Stimulated activated CD4-positive, alpha-beta T cell treated with anti-CD3 and anti-CD28 coated beads, Interleukin-15, amount 100 ng/mL, for 24 hours (primary cell): Measurements from ENCODE around the gene VWA5B2.

ENCODE experiments used
- DNase-seq: peaks from one replicate; pipeline ENCODE4 v3.0.0-alpha.2; 2020

The VWA5B2 gene

DNA sequence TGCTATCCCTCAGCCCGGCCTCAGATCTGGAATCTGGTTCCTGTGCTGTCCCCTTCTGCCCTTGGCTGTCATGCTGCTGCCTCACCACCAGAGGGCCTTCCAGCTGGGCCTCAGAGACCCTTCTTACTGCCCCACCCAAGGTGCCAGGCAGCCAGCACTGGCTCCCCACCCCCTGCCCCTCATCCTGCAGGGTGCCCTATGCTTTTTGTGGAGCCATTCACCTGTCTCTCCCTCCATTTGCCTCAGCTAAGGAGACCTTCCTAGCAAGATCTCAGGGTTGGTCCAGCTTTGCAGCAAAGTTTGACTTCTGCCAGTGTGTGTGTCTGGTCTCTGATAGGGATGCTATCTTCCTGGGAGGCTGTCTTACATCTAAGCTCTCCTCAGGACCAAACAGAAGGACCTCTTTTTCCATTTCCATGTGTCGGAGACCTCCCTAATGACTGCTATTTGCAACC lies 1.9 kb upstream of the VWA5B2 start:
- DNase-seq = peak; percentile 68

DNA sequence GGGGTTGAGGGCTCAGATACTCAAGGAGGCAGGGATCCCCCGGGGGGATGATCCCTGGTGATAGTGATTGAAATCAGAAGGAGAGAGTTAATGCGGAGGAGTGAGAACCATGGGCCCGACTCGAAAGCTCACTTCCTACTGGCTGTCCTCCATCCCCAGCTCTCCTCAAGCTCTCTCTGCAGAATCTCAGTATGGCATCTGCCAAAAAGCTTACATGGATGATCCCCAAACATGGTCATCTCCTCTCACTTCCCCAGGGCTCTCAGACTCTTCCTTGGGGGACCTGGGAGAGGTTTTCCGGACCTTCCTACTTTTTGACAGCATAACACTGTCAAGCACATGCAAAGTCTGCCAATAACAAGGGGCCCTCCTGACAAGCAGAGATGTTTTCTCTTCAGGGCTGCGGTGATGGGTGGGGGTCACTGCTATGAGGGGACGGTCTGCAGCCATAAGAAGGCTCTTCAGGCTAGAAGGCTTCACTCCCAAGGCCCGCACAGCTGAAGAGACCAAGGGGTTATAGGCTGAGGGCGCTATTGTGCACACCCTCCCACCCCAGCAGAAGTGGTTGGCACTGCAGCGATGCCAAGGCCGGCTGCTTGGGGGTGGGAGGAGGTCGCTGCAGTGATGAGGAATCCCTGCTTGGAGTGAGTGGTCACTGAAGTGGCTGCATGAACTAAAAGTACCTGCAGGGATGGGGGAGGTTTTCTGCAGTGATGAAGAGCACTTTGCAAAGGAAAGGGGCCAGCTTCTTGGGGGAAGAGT lies 828 bp upstream of the VWA5B2 start:
- DNase-seq = no peak

DNA sequence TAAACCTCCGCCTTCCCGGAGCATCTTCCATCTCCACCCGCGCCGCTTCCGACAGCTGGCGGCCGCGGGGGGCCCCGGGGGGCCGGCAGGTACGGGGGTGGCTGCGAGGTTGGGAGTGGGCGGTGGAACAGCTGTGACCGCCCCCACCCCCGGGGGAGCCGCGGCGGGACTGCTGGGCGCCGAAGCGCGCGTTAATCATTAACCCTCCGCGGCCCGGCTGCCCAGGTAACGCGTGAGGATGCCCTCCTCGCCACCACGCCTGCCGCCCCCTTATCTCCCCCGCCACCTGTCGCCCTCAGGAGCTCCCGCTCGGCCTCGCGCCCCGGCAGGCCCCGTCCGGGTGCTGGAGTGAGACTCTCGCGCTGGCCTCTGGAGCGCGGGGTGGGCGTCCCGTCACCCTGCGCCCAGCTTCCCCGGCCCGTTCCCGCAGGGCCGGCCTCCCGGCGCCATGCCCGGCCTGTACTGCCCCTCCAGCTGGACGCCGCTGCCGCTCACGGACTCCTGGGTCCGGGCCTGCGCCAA lies 757 bp downstream of the VWA5B2 start:
- DNase-seq = peak; percentile 21

DNA sequence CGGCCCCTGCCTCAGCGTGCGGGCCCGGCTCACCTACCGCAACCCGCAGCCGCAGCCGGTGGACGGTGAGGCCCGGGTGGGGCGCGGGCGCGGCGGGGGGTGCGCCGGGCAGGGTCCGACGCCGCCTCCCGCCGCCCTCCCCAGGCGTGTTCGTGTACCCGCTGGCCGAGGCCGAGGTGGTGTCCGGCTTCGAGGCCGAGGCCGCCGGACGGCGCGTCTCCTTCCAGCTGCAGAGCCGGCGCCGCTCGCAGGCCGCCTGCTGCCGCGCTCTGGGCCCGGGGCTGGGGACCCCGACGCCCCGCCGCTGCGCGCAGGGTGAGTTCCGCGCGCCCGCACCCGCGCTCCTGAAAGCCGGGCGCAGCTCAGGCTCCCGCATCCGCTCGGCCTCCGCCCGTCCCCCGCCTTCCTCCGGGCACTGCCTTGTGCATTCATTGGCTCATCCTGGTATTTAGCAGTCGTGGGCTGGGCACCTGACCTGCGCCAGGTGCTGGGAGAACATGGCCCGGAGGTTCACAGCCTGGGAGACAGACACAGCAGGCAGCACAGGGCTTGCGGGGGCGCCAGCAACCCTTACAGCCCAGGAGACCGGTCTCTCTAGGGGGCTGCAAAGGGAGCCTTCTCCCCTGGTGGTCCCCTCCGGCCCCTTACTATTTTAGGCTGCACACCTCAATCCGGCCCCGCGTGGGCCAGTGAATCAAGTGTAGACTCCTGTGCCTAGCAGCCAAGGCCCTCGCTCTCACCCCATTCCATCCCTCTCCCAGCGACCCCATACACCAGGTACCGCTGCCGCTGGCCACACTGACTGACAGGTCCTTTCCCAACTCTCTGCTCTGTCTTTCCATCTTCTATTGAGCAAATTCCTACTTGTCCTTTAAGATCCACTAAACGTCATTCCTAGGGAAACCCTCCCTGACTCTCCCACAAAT lies 1.5 kb downstream of the VWA5B2 start:
- DNase-seq = peak; percentile 27

DNA sequence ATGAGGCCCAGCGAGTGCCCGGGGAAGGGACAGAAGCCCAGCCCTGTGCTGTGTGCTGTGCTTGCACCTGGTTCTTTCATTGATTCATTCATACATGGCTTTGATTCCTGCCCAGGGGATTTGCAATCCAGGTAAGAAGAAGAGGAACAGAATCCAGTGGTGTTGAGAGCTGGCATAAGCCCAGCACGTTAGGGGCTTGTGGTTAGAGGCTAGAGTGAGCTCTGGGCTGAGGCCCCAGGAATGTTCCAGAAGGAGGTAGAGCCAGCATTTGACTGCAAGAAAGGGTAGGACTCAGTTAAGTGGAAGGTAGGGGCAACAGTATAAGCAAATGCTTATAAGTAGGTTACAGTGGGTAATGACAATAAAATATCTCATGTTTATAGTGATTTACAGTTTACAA lies 2.3 kb downstream of the VWA5B2 start:
- DNase-seq = no peak

DNA sequence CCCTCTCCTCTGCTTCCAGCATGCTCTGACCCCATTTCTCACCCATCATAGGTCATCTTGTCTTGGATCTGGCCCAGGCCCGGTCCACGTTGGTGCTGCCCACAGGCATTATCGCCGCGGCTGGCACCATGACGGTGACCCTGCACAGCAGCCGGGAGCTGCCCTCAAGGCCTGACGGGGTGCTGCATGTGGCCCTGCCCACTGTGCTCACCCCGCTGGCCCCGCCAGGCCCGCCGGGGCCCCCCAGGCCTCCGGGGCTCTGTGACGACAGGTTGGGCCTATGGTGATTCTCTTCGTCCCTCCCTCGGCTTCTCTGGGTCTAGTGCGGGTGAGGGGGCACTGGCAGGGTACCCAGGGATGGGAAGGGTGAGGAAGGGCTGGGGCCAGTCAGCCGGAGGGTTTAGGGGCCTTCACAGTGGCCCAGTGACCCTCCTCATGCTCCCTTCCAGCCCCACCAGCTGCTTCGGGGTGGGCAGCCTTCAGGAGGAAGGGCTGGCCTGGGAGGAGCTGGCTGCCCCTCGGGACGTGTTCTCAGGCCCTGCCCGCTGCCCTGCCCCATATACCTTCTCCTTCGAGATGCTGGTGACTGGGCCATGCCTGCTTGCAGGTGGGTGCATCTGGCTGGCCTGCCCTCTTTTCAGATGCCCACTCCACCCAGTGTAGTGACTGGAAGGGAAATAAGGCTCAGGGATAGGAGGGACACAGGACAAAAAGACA lies 3.9 kb downstream of the VWA5B2 start:
- DNase-seq = no peak

DNA sequence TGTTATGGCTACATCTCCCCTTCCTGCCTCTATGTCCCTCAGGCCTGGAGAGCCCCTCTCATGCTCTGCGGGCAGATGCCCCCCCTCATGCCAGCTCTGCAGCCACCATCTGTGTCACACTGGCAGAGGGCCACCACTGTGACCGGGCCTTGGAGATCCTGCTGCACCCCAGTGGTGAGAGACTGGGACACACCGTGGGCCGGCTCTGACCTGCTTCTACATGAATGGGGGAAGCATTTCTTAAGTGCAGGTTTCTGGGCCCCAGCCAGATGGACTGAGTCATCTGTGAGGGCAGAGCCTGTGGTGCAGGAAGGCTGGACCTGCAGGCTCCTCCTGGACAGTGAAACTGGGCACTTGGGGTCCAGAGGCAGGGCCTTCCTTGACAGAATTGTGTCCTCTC lies 4.8 kb downstream of the VWA5B2 start:
- DNase-seq = no peak

DNA sequence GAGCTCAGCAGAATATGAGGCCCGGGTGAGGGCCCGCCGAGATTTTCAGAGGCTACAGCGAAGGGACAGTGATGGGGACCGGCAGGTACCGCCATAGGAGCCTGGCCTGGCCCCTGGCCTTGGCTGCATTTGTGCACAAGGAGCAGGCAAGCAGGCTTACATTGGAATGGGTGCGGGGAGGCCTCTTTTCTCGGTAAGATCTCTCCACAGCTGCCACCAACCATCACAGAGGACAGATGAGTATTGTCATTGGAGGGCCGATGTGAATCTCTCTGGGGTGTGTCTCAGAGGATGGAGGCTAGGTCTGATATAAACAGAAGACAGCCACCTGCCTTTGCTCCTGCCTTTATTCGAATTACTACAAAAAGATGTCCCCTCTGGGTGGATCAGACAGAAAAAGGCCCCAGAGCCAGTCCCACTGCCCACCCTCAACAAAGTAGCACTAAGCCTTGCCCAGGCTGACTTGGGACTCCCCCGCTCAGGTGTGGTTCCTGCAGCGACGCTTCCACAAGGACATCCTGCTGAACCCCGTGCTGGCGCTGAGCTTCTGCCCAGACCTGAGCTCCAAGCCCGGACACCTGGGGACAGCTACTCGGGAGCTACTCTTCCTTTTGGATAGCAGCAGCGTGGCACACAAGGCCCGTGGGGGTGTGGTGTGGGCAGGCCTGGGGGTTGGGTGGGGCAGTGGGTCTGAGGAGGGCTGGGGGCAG lies 5.4 kb downstream of the VWA5B2 start:
- no peak for DNase-seq

DNA sequence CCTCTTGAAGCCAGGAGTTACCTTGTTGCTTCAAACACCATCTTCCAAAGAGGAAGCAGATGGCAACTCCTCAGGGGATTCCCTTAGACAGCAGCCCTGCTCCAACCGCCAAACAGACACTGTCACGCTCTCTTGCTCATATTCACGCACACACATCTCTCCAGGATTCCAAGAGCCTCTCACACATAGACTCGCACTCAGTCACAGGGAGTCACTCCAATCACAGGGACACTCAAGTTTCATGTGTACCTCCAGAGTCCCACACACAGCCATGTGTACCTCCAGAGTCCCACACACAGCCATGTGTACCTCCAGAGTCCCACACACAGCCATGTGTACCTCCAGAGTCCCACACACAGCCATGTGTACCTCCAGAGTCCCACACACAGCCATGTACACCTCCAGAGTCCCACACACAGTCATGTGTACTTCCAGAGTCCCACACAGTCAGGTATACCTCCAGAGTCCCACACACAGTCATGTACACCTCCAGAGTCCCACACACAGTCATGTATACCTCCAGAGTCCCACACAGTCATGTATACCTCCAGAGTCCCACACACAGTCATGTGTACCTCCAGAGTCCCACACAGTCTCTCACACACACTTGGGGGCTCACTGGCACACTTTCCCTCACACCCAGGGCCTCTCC lies 6.1 kb downstream of the VWA5B2 start:
- no peak for DNase-seq

DNA sequence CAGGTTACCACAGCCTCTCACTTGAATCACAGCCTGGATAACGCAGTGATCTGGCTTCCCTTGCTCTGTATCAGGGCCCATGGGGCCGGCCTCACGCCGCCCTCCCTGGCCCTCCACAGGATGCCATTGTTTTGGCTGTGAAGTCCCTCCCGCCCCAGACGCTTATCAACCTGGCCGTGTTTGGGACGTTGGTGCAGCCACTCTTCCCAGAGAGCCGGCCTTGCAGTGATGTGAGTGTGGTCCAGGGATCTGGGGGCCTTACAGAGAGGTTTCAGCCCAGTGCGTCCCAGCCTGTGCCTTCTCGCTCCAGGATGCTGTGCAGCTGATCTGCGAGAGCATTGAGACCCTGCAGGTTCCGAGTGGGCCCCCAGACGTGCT lies 6.6 kb downstream of the VWA5B2 start:
- no peak for DNase-seq

DNA sequence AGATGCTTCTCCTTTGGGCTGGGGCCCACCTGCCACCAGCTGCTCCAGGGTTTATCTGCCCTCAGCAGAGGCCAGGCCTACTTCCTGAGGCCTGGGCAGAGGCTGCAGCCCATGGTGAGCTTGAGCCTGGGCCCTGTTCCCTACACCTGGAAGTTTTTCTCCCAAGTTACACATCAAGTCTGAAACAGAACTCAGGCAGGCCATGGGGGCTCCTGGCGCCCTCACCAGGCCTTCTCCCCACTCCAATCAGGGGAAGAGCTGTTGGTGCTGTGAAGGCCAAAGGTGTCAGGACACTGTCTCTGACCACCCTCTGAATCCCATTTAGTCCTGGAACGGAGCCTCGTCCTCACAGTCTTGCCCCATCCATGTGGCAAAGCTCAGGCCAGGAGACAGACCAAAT lies 7.3 kb downstream of the VWA5B2 start:
- no peak for DNase-seq

DNA sequence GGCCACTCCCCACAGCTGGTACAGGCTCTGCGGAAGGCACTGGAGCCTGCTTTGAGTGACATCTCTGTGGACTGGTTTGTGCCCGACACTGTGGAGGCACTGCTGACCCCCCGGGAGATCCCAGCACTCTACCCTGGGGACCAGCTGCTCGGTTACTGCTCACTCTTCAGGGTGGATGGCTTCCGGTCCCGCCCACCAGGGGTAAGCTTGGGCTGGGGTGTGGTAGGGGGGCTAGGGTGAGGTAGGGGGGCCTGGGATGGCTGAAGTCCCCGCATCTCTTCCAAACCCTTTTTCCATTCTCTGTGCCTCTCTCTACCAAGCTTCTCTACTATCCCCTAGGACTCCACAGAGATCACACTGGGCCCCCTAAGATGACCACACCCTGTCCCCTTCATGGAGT lies 7.8 kb downstream of the VWA5B2 start:
- no peak for DNase-seq

DNA sequence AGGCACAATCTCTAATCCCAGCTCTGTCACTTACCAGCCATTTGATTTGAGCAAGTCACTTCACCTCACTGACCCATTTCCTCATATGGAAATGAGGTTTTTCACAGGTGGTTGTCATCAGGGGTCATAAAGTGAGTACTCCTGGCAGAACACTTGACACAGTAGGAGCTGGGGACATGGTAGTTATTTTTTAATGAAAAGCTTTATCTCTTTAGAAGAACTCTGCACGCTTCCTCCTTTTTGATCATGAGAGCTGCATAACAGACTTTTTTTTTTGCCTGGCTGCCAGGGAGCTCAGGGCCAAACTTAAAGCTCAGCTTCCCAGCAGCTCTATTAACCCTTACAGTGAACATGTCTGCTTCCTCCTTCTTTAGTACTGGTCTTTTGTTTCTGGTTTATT lies 8.4 kb downstream of the VWA5B2 start:
- DNase-seq = no peak

DNA sequence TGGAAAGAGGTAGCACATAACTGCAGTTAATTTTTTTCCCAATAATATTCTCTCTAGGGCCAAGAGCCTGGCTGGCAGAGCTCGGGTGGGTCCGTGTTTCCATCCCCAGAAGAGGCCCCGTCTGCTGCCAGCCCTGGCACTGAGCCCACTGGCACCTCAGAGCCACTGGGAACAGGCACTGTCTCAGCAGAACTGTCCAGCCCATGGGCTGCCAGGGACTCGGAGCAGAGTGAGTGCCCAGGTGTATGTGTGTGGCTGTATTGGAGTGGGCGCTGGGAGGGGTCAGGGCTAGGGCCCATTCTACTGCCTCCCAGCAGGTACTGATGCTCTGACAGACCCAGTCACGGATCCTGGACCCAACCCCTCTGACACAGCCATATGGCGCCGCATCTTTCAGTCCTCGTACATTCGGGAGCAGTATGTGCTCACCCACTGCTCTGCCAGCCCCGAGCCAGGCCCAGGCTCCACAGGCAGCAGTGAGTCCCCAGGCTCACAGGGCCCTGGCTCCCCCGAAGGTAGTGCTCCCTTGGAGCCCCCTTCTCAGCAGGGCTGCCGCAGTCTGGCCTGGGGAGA lies 8.9 kb downstream of the VWA5B2 start:
- DNase-seq = no peak

DNA sequence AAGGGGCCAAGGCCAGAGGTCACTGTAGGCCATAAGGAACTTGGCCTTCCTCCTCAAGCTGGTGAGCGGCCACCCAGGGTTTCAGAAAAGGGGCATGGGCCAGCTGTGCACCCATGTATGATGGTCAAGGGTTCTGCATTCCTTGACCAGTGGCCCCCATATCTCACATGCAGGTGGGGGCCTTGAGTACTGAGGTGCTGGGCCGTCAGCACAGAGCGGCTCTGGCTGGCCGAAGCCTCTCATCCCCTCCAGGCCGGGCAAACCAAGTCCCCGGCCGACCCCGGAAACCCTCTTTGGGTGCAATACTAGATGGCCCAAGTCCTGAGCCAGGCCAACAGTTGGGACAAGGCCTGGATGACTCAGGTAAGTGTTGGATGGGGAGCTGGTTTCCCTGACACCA lies 9.8 kb downstream of the VWA5B2 start:
- DNase-seq = no peak

DNA sequence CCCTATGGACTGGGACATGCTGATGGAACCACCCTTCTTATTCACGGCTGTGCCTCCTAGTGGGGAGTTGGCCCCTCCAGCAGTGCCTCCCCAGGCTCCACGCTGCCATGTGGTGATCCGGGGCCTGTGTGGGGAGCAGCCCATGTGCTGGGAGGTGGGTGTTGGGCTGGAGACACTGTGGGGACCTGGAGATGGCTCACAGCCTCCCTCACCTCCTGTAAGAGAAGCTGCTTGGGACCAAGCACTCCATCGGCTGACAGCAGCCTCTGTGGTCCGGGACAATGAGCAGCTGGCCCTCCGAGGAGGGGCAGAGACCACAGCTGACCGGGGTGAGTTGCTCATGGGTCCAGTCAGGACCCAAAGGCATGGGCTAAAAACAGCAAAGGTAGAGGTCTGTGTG lies 10.3 kb downstream of the VWA5B2 start:
- DNase-seq = no peak

DNA sequence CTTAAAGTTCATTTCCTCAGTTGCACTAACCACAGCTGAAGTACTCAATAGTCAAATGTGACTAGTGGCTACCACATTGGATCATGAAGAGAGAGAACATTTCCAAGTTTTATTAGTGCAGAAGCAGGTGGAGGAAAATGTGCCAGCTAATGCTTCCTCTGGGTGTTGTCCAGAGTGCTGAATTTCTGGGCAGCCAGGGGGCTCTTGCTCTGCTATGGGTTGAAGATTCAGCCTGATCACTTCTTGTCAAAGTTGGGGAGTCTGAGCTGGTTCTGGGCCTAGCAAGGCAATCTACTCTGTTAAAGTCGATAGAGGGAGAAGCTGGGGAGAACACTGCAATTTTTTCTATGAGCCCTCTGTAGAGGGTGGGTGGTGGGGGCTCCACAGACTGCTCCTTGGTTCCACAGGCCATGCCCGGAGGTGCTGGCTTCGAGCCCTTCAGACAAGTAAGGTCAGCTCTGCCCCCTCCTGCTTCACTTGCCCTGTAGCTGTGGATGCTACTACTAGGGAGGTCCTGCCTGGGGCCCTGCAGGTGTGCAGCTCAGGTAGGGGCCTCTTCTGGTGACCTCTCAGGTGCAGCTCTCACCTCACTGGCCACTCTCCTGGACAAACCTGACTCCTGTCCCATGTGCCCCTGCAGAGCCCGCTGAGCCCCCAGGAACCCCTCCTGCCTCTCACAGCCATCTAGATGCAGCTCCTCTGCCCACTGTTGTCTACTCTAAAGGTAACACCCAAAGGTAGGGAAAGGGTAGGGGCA lies 11.2 kb downstream of the VWA5B2 start:
- no peak for DNase-seq

DNA sequence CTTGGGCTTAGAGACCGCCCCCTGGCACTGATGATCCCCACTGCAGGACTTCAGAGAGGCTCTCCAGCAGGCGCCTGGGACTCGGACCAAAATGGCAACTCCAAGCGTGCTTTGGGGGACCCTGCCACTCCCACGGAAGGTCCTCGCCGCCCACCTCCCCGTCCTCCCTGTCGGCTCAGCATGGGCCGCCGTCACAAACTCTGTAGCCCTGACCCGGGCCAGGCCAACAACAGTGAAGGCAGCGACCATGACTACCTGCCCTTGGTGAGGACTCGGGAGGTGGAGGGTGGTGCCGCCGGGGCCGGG lies 11.7 kb downstream of the VWA5B2 start:
- DNase-seq = no peak

DNA sequence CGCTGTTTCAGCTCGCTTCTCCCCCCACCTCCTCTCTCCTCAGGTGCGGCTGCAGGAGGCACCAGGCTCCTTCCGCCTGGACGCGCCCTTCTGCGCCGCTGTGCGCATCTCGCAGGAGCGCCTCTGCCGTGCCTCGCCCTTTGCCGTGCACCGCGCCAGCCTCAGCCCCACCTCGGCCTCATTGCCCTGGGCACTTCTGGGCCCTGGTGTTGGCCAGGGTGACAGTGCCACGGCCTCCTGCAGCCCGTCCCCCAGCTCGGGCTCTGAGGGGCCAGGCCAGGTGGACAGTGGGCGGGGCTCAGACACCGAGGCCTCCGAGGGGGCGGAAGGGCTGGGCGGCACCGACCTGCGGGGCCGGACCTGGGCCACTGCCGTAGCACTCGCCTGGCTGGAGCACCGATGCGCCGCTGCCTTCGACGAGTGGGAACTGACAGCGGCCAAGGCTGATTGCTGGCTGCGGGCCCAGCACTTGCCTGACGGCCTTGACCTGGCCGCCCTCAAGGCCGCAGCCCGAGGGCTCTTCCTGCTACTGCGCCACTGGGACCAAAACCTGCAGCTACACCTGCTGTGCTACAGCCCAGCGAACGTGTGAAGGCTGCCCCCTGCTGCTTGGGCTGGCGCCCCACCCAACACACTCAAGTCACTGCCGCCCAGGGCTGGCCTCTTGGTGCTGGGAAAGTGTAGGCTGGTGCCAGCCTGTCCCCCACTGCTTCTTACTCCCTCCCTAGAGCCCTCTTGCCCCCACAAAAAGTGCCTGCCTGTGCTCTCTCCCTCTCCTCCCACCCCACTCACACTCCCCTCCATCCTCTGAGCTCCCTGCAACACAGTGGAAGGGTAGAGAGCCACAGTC lies 12.3 kb downstream of the VWA5B2 start:
- no peak for DNase-seq

DNA sequence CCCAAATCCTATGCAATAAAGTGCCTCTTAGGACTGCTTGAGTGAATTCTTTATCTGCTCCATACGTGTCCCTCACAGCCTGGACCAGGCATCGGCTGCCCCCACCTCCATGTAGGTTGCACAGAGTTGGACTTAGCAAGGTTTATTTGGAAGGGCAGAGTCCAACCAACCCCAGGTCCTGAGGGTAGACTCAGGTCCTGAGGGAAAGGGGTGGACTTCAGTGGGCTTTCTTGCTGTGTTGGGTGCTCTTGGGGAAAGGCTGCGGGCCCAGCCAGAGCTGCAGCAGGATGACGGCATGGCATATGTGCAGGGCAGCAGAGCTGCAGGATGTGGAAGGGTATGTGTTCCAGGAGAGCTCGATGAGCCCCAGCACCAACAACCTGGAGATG lies 12.9 kb downstream of the VWA5B2 start:
- no peak for DNase-seq
